Stimulated activated CD4-positive, alpha-beta T cell treated with anti-CD3 and anti-CD28 coated beads, Interleukin-4, amount 100 ng/mL, for 24 hours (primary cell): ENCODE data around the gene ANO1.

Experiments used
- DNase-seq: peaks from one replicate; pipeline ENCODE4 v3.0.0-alpha.2; 2020

Gene ANO1

DNA sequence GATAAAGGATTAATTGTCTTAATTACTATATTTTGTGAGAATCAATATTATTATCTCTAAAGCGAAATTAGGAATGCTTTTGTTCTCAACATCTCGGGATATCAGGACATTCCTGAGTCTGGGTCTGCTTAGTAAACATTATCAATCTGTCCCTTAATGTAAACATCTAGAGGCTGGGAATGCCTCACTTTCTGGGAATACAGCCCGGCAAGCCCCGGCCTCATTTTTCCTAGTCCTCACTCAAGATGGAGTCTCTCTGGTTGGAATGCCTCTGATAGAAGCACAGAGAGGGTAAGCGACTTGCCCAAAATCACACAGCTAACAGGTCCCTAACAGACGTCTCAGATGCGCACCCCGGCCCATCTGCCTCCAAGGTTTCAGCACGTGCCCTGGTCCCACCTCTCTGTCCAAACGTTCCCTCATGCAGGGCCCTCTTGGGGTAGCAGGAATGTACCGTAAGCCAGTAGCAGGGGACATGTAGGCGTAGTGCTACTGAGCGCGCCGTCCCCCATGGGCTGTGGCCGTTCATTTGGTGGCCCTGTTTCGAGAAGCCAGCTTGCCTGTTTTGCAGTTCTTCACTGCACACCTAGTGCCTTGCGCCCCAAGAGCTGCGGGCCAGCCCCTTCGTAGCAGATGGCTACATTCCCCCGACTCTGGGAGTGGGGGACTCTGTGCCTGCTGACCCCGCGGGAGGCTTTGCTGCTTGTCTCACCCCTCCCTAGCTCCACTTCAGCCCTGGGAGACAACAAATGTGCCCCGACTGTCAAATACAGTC is 62.8 kb downstream of the ANO1 start:
- DNase-seq = no peak

DNA sequence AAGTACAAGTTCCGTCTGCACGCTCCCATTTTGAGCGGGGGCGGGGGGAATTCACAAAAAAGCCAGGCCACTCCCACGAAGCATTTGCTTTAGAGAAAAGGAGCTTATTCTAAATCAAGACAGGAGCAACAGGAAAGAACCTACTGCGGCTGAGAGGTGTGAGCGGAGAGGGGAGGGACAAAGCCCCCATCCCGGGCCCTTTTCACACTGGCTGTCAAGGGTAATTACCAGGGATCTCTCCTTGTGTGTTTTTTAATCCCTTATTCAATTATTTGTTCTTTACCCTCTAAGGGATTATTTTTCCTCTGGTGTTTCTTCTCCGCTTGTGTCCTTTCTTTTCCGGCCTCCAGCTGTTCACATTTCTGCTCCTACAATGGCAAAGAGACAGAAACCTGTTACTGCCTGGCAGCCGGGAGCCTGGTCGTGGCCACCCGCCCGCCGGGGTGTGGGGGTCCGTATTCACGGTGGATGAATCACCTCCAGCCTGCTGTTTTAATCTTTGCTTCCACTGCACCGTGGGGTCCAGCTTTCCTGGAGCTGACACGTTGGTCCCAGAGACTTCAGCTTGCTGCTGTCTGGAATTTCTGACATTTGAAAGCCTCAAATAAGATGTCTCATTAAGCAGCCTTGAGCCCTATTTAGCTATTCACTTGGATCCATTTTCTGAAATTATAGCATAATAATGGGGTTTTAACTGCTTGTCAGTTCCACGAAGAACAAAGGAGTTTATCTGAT is 63.5 kb downstream of the ANO1 start:
- DNase-seq = no peak

DNA sequence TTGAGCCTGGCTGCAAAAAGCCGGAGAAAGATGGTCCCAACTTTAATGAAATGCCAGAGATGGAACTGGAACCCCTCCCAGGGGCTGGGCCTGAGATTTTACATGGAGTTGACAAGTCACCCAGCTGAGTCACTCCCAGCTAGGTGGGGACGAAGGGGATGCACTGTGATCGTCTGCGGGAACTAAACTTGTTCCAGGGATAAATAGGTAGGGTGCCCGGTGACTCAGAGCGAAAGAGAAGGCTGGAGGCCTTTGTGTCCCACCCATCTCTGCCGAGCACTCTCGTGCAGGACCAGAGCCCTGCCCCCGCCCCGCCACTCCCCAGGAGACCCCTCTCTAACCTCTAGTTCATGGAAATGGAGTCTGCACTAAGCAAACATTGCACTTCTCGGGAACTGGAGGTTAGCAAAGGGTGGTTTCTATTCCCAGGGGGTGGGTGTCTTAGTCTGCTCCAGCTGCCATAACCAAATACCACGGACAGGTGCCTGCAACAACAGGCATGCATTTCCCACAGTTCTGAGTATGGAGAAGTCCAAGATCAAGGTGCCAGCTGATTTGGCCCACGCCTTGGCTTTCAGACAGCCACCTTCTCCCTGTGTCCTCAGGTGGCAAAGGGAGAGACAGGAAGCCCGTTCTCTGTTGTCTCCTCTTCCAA is 64.2 kb downstream of the ANO1 start:
- DNase-seq = no peak

DNA sequence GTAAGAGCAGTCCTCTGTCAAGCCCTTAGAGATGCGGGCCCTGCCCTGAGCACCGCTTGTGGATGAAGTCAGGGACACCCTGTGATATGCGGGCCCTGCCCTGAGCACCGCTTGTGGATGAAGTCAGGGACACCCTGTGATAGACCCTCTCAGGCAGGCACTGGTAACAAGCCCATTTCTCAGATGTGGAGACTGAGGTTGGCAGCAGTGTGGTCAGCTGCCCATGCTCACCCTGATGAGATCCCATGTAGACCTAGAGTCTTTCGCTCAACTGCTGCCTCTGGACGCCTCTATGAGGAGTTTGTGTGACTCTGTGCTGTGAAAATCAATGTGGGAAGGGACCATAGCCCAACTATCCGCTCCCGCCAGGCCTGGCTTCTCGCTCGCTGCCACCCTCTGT is 66.1 kb downstream of the ANO1 start:
- no peak for DNase-seq

DNA sequence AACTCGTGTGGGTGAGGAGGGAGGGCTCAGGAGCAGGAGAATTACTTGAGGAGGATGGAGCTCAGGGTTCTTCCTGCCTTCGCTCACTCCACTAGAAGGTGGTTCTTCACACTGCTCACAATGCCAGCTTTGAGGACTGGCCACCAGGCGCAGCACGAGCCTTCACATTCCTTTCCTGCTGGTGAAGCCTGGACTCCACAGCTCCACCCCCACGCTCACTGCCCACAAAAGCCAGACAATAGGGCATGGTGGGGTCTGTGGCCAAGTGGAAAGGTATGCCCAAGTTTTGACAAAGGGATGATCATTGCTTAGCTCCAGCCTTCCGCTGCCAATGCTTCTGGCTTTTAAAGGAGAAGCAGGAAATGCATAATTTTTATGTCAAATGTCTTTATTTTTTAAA is 67.0 kb downstream of the ANO1 start:
- DNase-seq = no peak

DNA sequence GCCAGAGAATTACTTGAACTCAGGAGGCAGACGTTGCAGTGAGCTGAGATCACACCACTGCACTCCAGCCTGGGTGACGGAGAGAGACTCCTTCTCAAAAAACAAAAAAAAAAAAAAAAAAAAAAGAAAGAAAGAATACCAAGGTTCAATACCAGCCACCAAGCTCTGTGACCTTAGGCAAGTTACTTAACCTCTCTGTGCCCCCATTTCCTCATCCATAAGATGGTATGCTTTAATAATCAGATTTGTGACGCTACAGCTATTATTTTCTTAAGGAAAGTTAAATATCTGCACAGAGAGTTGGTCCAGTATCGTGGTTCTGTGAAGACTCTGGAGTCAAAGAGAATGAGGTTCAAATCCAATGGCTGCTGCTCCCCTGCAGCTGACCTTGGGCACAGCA is 67.7 kb downstream of the ANO1 start:
- DNase-seq = no peak

DNA sequence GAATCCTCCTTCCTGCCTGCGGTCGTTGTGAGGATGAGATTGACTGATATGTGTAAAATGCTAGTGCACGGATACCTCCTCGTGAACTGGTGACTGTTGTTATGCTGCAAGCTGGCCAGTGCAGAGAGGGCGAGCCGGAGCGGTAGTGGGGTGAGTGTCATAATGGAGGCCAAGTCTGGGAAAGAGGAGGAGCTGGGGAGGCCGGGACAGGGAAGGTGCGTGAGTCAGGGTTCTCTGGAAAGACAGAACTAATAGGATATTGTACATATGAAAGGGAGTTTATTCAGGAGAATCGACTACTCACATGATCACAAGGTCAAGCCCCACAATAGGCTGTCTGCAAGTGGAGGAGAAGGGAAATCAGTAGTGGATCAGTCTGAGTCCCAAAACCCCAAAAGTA is 68.2 kb downstream of the ANO1 start:
- no peak for DNase-seq

DNA sequence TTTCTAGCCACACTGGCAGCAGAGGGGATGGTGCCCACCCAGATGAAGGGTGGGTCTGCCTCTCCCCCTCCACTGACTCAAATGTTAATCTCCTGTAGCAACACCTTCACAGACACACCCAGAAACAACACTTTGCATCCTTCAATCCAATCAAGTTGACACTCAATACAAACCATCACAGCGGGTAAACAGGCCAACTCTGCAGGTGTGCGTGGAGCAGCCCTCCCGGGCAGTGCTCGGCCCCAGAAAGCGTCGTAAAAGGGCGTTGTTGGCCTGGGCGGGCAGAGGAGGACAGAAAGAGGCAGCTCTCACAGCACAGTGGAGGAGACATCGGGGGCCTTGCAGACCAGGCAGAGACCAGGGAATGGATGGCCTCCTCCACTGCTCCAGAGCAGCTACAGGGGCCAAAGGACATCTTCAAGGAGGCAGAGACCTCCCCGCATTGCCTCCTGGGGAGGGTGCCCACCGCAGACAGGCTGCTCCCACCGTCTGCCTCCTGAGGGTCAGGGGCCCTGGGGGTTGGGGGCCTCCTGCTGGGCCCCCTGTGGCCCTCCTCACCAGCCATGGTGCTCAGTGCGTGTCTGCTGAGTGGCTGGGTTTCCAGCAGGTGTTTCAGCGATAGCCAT is 68.9 kb downstream of the ANO1 start:
- DNase-seq = no peak

DNA sequence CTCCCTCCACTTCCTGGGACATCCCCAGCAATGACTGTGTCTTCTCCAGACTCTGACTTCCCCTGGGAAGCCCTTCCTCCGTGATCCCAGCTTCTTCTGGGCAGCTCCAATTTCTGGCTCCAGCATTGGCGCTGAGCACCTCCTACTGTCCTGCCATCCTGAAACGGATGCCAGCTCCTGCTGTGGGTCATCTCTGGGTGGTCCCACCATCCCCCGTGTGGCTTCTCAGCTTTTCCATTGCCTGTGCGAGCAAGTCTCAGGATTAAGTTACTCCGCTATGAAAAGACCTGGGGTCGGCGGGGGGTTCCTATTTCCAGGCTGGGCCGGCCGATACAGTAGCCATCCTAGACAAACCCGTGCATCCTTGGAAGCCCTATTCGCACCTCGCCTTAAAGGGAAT is 69.6 kb downstream of the ANO1 start:
- no peak for DNase-seq

DNA sequence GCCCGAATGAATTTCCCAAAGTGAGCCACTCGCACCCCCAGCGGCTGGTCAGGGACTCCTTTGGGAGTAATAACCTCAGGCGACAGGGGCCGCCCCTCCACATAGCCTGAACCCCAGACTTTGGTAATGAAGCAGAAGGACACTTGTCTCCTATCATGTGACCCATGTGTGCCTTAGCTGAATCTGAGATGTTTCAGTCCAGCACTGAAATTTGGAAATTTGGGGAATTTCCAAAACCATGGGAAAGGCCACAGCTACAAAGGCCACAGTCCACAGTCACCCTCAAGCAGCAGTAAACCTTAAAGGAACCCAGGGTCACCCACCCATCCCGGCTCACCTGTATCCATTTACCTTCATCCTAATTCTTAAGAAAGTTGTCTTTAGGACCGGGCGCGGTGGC is 73.6 kb downstream of the ANO1 start:
- DNase-seq = no peak

DNA sequence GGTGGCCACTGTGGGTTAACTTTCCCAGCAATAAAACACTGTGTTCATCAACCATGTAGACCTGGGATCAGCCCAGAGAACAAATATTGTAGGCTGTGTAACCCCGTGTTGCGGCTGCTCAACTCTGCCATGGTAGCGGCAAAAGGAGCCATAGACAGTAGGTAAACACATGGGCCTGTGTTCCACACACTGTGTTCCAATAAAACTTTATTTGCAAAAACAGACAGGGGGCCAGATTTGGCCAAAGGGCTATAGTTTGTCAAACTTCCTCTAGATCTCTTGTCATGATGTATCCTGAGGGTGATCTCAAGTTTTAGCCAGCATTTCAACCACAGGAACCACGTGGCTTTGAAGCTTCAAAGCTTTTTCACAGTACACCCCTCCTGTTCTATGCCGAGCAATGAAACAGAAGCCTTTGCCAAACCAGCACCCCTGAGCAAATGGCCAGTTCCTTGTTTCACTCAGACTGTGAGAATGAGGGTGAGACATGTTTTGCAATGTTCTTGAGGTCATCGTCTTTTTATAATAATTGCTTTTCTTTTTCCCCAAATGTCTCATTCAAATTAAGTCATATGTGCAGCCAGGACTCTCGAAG is 75.1 kb downstream of the ANO1 start:
- DNase-seq = no peak

DNA sequence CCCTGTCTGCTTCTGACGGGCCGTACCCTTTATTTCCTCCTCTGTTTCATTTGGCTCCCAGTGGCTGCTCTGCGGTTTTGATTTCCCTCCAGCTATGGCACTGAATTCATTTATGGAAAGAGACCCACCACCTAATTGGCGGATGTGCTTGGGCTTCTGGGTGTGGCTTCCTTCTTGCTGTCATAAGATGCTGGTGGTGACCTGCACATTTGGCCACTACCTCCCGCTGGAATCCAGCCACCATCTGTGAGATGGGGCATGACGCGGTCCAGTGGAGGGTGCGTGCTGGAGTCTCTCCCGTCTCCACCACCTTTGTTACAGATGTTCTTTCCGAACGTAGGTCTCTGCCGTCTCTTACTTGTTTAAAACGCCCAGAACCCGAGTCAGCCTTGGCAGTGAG is 77.3 kb downstream of the ANO1 start:
- no peak for DNase-seq

DNA sequence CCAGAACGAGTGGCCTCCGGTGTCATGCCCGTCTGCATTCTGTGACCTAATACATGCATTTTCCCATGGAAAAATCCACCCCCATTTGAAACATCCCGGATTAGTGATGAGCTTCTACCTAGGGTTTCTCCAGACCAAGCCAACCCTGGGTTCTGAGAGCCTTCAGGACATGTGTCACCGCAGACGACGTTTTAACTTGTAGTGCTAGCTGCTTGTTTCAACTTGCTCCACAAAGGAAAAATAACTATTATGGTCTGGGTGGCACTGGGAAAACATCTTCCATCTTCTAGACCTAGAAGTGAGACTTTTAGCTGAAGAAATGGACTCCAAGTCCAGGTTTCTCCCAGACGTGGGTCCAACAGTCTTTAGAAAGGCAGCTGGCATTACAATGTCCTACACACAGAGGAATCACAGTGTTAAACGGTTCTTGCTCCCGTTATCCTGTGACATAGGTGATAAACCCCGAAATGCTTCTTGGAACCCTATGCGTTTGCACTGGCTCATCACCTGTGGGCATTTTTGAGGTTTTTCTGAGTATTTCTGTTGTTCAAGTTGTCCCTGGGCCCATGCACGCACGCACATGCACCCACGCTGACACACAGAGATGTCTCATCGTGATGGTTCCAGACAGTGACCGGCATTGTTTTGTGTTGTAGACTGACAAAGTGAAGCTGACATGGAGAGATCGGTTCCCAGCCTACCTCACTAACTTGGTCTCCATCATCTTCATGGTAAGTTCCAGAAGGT is 78.3 kb downstream of the ANO1 start:
- no peak for DNase-seq

DNA sequence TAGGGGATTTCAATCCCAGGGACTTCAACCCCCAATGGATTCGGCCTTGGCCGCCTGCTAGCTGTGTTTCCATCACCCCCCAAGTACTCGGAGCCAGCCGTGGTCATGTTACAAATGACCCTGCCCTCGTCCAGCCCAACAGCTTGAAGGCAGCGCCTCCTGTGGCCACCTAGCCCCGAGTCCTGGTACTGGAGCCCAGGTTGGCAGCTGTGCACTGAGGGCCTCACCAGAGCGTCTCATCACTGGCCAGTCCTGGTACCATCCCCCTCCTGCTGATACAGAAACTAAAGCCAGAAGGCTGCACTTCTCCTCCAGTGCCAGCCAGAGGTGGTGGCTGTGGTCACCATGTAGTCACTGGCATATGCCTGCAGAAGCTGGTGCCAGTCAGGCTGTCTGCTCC is 80.1 kb downstream of the ANO1 start:
- DNase-seq = no peak

DNA sequence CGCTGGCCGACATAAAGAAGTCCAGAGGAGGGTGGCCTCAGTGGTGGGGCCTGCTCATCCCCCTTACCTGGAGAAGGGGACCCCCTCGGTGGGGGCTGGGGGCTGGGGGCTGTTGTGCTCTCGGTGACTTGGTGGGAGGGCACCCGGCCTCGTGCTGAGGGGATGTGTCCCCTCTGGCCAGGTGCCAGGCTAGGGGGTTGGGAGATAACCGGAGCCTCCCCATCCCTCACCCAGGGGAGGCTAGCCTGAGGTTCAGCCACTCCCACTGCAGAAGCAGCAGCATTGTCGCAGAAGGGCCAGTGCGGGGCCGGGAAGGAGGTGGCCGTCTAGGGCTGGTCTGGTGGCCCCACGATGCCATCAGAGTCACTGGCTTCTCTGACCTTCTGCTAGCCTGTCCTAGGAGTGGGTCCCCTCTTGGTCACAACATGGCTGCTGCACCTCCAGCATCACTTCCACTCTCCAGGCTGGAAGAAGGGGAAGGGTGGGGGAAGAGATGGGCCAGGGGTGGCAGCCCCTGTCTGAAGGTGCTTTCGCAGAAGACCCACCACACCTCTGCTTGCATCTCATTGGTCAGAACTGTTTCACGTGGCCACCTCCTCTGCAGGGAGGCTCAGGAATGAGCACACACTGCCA is 80.8 kb downstream of the ANO1 start:
- DNase-seq = no peak

DNA sequence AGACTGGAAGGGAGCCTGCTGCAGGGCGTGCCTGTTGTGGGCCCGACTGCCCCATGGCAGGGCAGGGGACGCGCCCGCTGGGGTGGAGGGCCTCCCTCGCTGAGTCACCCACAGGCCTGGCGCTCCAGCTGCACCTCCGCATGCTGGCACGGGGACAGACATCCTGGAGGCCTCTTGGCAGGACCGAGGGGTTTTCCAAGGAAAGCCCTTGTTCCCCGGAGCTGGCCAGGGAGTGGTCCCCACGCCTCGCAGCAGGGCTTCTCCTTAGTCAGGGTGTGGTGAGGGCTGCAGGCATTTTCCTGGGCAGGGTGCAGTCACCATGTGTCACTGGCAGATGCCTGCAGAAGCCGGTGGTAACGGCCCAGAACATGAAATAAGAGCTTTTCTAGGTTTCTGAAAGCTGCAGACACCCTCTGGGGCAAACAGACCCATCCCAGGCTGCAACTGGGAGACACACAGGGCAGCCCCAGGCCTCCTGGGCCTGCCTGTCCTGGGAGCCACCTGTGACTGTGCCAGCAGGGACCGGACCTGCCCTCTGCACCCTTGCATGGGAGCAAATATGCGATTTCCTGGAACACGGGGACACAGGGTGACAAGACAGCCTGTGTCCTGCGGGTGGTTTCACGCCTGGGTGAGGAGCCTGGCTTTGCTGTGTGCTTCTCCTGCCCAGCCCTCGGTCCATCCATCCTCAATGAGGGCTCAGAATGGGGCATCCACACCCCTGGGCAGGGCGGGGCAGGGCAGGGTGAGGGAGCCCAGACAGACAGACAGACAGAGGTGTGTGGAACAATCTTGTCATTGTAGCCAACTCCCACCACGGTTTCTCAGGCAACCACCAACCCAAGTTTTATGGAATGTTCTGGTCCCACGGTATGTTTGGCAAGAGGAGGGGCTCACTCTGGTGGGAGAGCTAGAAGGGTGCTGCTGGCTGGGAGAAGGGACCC is 81.8 kb downstream of the ANO1 start:
- no peak for DNase-seq

DNA sequence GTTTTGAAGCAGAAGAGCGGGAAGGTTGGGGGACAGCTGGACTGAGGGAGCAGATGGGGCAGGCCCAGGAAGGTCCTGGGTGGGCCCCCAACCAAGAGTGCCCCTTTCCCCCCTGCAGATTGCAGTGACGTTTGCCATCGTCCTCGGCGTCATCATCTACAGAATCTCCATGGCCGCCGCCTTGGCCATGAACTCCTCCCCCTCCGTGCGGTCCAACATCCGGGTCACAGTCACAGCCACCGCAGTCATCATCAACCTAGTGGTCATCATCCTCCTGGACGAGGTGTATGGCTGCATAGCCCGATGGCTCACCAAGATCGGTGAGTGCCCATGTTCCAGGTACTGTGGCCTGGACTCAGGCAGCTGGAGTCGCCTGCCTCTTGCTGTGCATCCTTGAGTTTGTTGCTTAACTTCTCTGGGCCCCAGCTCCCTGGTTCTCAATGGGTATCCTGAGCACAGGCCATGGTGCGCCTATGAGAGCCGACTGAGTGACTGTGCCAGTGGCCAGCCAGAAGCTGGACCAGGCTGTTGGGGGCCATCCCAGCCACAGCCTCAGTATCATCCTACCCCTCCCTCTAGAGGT is 83.0 kb downstream of the ANO1 start:
- no peak for DNase-seq

DNA sequence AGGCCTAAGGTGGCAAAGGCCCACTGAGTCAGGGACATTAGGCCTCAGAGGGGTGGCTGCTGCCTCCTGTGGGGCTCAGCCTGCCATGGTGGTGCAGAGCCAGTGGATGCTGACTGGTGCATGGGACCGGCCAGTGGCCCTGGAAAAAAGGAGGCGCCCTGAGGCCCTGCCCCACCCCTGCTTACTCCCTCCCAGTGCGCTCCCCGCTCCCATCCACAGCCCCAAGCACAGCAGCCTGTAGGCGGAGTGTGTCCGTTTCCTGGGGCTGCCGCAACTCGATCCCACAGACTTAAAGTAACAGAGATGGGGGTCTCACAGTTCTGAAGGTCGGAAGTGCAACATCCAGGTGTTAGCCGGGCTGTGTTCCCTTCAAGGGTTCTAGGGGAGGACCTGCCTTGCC is 86.6 kb downstream of the ANO1 start:
- no peak for DNase-seq

DNA sequence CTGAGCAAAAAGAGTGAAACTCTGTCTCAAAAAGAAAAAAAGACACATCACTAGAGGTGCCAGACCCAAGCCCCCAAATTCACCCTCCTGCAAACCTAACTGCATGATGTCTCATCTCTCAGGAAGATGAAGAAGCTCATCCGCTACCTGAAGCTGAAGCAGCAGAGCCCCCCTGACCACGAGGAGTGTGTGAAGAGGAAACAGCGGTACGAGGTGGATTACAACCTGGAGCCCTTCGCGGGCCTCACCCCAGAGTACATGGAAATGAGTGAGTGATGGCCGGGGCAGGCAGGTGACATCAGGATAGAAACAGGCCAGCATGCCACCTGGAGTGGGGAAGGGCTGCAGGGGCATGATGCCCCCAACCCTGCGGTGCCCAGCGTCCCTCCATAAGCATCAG is 89.0 kb downstream of the ANO1 start:
- DNase-seq = no peak

DNA sequence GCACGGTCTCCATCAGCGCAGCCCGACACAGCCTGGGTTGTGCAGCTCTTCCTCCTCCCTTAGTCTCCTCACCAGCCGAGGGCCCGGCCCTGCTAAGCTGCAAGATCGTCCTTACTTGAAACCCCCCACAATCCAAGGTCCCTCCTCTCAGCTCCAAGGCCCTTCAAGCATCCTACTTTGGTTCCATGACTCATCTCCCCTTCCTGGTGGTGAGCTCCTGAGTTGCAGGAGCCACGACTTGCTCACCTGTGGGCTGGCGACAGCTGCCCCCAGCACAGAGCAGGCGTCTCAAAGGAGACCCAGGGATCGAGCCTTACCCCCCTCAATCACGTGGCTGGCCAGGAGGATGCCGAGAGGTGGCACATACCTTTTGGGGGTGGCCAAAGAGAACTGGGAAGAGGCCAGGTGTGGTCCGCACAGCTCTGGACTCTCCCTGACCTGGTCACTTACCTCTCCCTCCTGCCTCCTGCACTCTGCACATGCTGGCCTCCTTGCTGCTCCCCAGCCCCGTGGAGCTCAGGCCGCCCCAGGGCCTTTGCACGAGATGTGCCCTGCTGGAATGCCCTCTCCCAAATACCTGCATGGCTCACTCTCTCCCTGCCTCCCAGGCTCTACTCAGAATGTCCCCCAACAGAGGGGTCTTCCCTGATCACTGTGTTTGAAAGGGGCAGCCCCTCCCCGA is 89.7 kb downstream of the ANO1 start:
- no peak for DNase-seq
